ENCODE results near the gene G3BP1.

The G3BP1 gene

GRCh38 chr5:151737431-151737830, 34.3 kb upstream of the G3BP1 start:
- no peak for TF ChIP-seq EGR1 (IDR thresholded peaks at IDR 0.05)
- no peak for TF ChIP-seq TCF12 (IDR thresholded peaks at IDR 0.05; ENCODE audit: low read depth)
- TF ChIP-seq FOXM1 (IDR thresholded peaks at IDR 0.05; ENCODE audit: borderline replicate concordance, low read depth): no peak
- no peak for TF ChIP-seq CEBPB (IDR thresholded peaks at IDR 0.05)
- no peak for TF ChIP-seq USF1 (IDR thresholded peaks at IDR 0.05)
- TF ChIP-seq RAD21 (IDR thresholded peaks at IDR 0.05; ENCODE audit: low read depth): no peak
- no peak for TF ChIP-seq TAF1 (IDR thresholded peaks at IDR 0.05; ENCODE audit: low read depth)
- no peak for TF ChIP-seq TEAD4 (IDR thresholded peaks at IDR 0.05)
- TF ChIP-seq CREB1 (IDR thresholded peaks at IDR 0.05; ENCODE audit: low read depth): no peak
- TF ChIP-seq YY1 (IDR thresholded peaks at IDR 0.05; ENCODE audit: low read depth): no peak
- TF ChIP-seq ZBTB7A (IDR thresholded peaks at IDR 0.05; ENCODE audit: low read depth): no peak
- TF ChIP-seq MAX (IDR thresholded peaks at IDR 0.05): no peak
- TF ChIP-seq, protein P1, sequence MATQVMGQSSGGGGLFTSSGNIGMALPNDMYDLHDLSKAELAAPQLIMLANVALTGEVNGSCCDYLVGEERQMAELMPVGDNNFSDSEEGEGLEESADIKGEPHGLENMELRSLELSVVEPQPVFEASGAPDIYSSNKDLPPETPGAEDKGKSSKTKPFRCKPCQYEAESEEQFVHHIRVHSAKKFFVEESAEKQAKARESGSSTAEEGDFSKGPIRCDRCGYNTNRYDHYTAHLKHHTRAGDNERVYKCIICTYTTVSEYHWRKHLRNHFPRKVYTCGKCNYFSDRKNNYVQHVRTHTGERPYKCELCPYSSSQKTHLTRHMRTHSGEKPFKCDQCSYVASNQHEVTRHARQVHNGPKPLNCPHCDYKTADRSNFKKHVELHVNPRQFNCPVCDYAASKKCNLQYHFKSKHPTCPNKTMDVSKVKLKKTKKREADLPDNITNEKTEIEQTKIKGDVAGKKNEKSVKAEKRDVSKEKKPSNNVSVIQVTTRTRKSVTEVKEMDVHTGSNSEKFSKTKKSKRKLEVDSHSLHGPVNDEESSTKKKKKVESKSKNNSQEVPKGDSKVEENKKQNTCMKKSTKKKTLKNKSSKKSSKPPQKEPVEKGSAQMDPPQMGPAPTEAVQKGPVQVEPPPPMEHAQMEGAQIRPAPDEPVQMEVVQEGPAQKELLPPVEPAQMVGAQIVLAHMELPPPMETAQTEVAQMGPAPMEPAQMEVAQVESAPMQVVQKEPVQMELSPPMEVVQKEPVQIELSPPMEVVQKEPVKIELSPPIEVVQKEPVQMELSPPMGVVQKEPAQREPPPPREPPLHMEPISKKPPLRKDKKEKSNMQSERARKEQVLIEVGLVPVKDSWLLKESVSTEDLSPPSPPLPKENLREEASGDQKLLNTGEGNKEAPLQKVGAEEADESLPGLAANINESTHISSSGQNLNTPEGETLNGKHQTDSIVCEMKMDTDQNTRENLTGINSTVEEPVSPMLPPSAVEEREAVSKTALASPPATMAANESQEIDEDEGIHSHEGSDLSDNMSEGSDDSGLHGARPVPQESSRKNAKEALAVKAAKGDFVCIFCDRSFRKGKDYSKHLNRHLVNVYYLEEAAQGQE (IDR thresholded peaks at IDR 0.05; ENCODE audit: low read depth): no peak
- no peak for TF ChIP-seq NFIC (IDR thresholded peaks at IDR 0.05)
- no peak for TF ChIP-seq EP300 (IDR thresholded peaks at IDR 0.05; ENCODE audit: borderline replicate concordance)

- TF ChIP-seq FOXM1 (IDR thresholded peaks at IDR 0.05; ENCODE audit: borderline replicate concordance, low read depth) (no peak), TCF12 (IDR thresholded peaks at IDR 0.05; ENCODE audit: low read depth) (no peak), MAX (IDR thresholded peaks at IDR 0.05) (no peak), EGR1 (IDR thresholded peaks at IDR 0.05) (no peak), CEBPB (IDR thresholded peaks at IDR 0.05) (no peak), RAD21 (IDR thresholded peaks at IDR 0.05; ENCODE audit: low read depth) (no peak), EP300 (IDR thresholded peaks at IDR 0.05; ENCODE audit: borderline replicate concordance) (no peak), TEAD4 (IDR thresholded peaks at IDR 0.05) (no peak), CREB1 (IDR thresholded peaks at IDR 0.05; ENCODE audit: low read depth) (no peak), NFIC (IDR thresholded peaks at IDR 0.05) (no peak), YY1 (IDR thresholded peaks at IDR 0.05; ENCODE audit: low read depth) (no peak), USF1 (IDR thresholded peaks at IDR 0.05) (no peak), ZBTB7A (IDR thresholded peaks at IDR 0.05; ENCODE audit: low read depth) (no peak)
- TF ChIP-seq, protein P1 (IDR thresholded peaks at IDR 0.05; ENCODE audit: low read depth): no peak
These were observed 33.5 kb upstream of the G3BP1 start for GRCh38 chr5:151738125-151738848.

DNA sequence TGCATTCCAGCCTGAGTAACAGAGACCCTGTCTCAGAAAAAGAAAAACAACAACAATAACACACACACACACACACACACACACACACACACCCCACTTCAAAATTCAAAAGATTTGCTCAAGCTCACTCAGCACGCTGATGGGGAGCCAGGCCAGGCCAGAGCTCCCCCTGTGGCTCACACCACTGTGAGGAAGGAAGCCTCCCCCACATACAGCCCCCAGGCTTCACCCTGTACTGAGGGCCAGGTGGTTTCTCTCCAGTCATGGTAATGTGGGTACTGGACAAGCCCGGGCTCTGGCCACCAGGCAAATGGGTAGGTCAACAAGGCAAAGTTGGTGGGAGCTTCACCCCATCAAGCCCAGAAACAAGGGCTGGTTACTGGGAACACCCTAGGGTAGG, 32.4 kb upstream of the G3BP1 start:
- no peak for TF ChIP-seq TAF1 (IDR thresholded peaks at IDR 0.05; ENCODE audit: low read depth)
- TF ChIP-seq RAD21 (IDR thresholded peaks at IDR 0.05; ENCODE audit: low read depth): no peak
- no peak for TF ChIP-seq EP300 (IDR thresholded peaks at IDR 0.05; ENCODE audit: borderline replicate concordance)
- no peak for TF ChIP-seq YY1 (IDR thresholded peaks at IDR 0.05; ENCODE audit: low read depth)
- TF ChIP-seq EGR1 (IDR thresholded peaks at IDR 0.05): no peak
- TF ChIP-seq NFIC (IDR thresholded peaks at IDR 0.05): no peak
- no peak for TF ChIP-seq TEAD4 (IDR thresholded peaks at IDR 0.05)
- TF ChIP-seq ZBTB7A (IDR thresholded peaks at IDR 0.05; ENCODE audit: low read depth): no peak
- TF ChIP-seq, protein P1 (IDR thresholded peaks at IDR 0.05; ENCODE audit: low read depth): no peak
- no peak for TF ChIP-seq USF1 (IDR thresholded peaks at IDR 0.05)
- no peak for TF ChIP-seq MAX (IDR thresholded peaks at IDR 0.05)
- no peak for TF ChIP-seq CEBPB (IDR thresholded peaks at IDR 0.05)

Data from Ishikawa (cell line).